PC-9 (cell line): ENCODE data around the gene SBK3.

ENCODE experiments used
- EZH2 ChIP-seq: fragments of 200-600 bp; sonication (generic); IDR thresholded peaks from 2 replicates; pipeline ENCODE4 v1.8.0; 2017; ENCODE audit warnings: antibody characterized with exemption, low read depth
- TF ChIP-seq, protein P1 (sequence below): fragments of 200-600 bp; sonication (generic); conservative IDR thresholded peaks from 2 replicates; pipeline ENCODE4 v1.6.1; 2017; ENCODE audit warnings: mixed run types, antibody characterized with exemption, mild to moderate bottlenecking, moderate library complexity

GRCh38 chr19:55591555-55591954, 46.2 kb upstream of the SBK3 start:
- TF ChIP-seq, protein P1, sequence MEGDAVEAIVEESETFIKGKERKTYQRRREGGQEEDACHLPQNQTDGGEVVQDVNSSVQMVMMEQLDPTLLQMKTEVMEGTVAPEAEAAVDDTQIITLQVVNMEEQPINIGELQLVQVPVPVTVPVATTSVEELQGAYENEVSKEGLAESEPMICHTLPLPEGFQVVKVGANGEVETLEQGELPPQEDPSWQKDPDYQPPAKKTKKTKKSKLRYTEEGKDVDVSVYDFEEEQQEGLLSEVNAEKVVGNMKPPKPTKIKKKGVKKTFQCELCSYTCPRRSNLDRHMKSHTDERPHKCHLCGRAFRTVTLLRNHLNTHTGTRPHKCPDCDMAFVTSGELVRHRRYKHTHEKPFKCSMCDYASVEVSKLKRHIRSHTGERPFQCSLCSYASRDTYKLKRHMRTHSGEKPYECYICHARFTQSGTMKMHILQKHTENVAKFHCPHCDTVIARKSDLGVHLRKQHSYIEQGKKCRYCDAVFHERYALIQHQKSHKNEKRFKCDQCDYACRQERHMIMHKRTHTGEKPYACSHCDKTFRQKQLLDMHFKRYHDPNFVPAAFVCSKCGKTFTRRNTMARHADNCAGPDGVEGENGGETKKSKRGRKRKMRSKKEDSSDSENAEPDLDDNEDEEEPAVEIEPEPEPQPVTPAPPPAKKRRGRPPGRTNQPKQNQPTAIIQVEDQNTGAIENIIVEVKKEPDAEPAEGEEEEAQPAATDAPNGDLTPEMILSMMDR: no peak
- no peak for TF ChIP-seq EZH2
